GM03348 (cell line): Measurements from ENCODE around the gene DNAJB2.

Experiments
- DNase-seq: peaks from one replicate; pipeline ENCODE4 v3.0.0; 2012; ENCODE audit warnings: low spot score

Gene DNAJB2

DNA sequence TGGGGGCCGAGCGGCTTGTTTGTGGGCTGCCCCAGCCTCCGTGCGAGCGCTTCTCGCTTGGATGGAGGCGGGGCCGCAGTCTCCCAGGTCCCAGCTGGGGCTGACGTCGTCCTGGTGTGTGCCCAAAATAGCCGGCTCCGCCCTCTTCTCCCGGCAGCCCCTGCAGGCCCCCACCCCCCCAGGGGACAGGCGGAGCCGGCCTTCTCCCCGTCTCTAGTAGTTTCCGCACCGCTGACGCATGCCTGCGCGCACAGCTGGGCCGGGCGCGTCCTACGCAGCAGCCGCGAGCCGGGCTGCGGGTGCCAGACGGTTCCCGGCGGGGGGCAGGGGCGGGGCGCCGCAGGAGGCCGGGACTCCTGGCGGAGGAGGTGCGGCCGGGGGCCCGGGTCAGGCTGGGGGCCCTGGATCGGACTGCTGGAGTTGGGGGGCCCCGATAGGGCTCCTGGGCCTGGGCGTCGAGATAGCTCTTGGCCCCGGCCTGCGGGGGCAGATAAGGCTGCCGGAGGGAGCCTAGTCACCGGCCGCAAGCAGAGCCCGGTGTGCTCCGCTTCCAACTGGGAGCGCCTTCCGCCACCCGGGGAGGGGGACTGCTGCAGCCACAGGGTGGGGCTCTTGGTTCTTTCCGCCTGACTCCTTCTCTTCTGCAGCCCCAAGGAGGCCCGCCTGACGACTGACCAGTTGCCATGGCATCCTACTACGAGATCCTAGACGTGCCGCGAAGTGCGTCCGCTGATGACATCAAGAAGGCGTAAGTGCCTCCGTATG lies at the start of gene DNAJB2:
TSS of gene DNAJB2 (plus strand) at position 216 of the 765 bp plus-strand sequence. CDS start at position 684, 468 bp downstream.
- peak; percentile 100 for DNase-seq

- peak; percentile 57 for DNase-seq
Observed at GRCh38 chr2:219230059-219230540, 49.1 kb upstream of the DNAJB2 start.

DNA sequence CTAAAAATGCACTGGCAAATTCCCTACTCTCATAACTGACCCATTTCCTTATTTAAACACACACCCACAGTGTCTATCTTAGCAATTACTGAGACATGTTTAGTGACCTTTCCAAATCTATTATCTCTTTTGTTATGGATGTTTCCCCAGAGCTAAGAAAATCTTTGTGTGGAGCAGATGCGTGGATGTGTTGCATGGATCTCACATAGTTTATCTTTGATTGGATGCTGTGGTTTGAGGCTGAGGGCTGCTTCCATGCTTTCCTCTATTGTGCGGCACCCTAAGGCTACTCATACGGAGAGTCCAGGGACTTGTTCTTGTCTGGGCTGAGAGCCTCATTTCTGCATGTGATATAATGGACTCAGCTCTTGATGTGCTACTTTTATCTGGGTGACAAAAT lies 44.8 kb upstream of the DNAJB2 start:
- no peak for DNase-seq

GRCh38 chr2:219243291-219243761 lies 35.8 kb upstream of the DNAJB2 start:
- DNase-seq = no peak

- no peak for DNase-seq
Observed at GRCh38 chr2:219244789-219245147, 34.4 kb upstream of the DNAJB2 start.

DNA sequence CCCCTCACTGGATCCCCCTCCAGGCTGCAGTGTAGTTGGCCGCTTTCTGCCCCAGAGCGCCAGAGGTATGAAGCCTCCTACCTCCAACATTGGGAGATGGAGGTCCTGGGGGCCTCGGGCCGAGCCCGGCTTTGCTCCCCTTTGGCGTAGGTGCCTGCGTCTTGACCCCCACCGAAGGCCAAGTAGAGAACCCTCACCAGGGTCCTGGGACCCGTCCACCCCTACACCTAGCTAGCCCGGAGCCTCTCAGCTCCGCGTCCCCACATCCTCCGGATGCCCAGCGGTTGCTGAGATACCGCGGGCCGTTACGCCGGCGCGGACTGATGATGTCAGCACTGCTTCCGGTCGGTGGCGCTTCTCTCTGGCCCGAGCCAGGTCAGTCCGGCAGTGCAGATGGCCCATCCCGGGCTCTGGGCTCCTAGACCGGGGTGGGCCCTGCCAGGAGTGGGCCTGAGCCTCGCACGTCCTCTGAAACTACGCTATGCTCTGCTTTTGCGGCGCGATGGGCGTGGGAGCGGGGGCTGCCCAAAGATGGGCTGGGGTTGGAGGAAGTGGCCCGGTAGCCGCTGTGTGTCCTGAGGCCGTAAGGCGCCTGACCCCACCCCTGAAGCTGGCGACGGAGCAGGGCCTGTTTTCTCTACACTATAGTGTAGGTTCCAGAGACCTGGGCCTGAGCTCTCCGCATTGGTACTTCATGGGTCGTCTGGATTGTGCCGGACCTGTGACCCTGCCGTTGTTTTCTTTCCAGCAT lies 33.8 kb upstream of the DNAJB2 start, which contains the start of the genes GLB1L and STK16:
TSS of gene GLB1L (minus strand) at position 297 of the 751 bp plus-strand sequence. CDS start 1,871 bp downstream, outside the sequence.
TSS of gene STK16 (plus strand) at position 332 of the 751 bp plus-strand sequence. CDS start 521 bp downstream, outside the sequence.
- DNase-seq = peak; percentile 96

DNA sequence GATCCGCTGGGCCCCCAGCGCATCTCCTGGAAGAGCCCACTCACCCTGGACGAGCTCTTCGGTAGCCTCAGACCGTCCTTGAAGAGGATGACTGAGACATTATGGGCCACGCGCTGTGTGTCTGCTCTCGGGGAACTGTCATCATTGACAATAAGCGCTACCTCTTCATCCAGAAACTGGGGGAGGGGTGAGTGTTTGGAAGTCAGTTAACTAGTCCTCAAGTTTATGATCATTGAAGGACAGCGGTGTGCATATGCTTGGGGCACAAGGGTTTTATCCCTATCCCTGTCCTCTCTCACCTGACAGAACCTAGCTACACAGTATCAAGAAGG lies 33.3 kb upstream of the DNAJB2 start:
- DNase-seq = peak; percentile 9

DNA sequence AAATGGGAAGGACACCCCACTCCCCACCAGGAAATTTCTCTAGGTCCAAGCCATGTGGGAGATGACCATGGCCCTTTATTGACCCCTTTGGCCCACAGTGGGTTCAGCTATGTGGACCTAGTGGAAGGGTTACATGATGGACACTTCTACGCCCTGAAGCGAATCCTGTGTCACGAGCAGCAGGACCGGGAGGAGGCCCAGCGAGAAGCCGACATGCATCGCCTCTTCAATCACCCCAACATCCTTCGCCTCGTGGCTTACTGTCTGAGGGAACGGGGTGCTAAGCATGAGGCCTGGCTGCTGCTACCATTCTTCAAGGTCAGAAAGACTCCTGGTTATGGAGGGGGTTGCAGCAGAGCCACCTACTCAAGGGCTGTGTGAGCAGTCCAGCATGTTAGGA lies 32.6 kb upstream of the DNAJB2 start:
- DNase-seq = no peak

DNA sequence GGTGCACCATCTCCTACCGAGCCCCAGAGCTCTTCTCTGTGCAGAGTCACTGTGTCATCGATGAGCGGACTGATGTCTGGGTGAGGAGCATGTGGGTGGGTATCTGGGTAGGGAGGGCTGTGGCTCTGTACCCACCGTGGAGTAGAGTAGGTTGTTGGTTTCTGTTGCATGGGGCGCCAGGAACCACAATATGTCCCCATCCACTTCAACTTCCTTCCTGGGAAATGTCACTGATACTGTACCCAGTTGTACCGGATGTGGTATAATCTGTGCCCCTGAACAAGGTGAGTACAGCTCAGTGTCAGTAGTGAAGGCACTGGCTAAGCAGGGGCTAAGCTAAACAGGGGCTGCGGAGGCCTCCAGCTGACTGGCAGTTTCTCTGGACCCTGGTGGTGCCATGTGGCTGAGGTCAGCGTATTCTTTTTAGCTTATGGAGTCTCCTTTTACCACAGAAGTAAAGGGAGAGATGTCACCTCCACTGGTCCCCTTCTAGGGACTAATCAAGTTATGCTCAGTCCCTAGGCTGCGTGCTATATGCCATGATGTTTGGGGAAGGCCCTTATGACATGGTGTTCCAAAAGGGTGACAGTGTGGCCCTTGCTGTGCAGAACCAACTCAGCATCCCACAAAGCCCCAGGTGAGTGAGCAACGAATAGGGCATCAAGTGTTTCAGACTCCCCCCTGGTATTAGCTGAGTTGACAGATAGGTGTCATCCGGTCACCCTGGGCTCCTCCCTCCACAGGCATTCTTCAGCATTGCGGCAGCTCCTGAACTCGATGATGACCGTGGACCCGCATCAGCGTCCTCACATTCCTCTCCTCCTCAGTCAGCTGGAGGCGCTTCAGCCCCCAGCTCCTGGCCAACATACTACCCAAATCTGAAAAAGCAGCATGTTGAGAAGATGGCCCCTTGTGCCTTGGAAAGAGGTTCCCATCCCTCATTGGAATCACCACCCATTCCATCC lies 31.2 kb upstream of the DNAJB2 start:
- DNase-seq = no peak

DNA sequence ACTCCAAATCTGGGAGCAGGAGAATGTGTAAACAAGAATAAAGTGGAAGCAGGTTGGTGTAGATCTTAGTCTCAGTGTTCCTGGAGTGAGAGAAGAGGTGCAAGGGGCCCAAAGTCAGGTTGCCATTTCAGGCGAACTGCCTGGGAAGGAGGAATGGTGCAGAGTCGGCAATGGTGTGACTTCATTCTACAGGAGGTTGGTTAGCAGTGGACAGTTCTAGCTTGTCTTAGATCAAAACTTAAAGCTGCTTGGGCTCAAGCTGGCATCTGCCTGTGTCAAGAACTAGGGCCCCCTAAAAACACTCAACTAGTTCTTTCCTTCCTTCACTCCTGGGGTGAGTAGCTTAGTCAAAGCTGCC lies 30.3 kb upstream of the DNAJB2 start:
- no peak for DNase-seq

DNA sequence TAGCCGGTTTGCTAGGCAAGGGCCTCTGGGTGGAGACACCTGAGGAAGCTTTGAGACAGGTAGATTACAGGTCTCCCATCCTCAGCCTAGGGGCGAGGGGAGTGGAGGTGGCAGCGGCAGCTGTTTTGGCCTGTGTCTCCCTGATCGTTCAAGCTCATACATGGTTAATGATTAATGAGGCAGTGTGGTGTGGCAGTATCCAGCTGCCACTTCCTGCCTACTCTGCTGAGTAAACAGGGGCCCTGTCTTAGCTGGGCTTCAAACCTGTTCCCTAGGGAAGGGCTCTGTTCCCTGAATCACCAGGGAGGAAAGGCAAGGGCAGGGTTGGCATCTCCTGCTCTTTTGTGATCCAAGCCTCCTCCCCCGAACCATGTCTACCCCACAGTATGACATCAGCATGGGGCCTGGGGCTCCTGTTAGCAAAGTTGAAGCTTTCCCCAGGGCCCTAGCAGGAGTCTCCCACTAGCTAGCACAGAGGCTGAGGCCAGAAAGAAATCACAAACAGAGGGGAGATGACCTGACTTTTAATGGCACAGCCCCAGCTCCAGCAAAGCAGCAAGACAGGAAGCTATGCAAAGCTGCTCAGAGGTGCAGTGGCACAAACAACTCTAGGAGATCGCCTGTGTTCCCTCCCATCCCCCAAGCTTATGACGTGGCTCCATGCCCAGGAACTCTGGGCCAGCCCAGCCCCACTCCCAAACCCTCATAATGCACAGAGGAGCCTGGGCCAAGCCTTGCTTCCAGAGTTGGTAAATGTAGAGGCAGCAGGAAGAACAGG lies 29.8 kb upstream of the DNAJB2 start:
- DNase-seq = peak; percentile 73

GRCh38 chr2:219250049-219250781 lies 29.0 kb upstream of the DNAJB2 start:
- DNase-seq = no peak

DNA sequence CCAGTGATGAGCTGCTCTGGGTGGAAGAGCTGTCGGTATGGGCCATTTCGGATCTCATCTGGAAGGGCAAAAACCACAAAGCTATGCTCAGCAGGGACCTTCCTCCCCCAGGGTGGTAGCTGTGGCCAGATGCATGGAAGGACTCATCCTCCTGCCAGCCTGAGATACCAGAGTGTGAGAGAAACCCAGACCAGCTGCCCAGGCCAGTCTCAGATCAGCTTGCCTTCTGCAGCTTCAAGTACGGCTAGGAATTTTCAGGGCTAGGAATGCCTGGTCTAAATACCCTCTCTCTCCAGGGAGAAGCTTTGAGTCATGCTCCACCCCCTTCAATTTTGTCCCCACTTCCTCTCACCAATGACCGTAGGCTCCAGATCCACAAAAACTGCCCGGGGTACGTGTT lies 27.5 kb upstream of the DNAJB2 start:
- peak; percentile 8 for DNase-seq

- DNase-seq = no peak
Observed at GRCh38 chr2:219252084-219252483, 27.1 kb upstream of the DNAJB2 start.

- peak; percentile 11 for DNase-seq
Observed at GRCh38 chr2:219252570-219252899, 26.6 kb upstream of the DNAJB2 start.

DNA sequence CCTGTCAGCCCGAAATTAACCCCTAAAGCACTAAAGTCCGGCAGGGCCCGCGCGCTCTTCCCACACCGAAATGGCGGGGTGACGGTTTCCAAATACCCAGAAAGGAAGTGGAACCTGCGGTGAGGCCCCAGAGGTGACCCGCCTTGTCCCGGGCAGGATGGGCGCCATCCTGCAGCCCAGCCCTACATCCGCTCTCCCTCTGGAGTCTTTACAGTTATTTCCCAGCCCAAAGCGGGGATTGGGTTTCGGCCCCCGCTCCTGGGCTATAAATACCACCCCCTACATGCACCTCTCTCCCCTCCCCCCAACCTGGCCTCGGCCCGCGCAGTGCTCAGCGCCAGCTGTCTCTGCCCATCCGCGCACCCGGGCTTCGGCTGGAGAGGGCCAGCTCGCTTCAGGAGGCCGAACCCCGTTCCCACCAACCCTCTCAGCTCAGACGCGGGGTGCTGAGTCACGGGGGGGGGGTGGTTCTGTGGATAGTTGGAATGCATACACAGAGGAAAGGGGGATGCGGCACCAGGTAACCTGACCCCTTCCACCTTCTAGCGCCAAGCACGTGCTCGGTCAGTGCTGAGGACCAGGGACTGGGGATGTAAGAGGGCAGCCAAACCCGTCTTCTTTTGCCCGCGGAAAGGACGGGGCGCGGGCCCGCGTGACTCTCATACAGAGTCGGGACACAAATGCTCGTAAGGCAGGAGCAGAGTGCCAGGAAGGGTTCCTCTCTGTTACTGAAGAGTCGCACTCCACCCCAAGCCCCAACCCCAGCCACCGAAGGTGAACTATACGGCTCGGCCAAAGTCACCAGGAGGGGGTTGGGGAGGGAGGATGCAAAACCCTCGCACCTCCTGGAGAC lies 26.0 kb upstream of the DNAJB2 start, which contains the start of gene TUBA4B:
TSS of gene TUBA4B (plus strand) at position 344 of the 853 bp plus-strand sequence. CDS start at position 509, 165 bp downstream.
- peak; percentile 50 for DNase-seq

- peak; percentile 97 for DNase-seq
Observed at GRCh38 chr2:219253753-219254589, 25.2 kb upstream of the DNAJB2 start, which contains the start of gene TUBA4A. Gene TUBA4A, minus strand, starts transcription at chr2:219253918. Its CDS starts 60 bp downstream, at chr2:219253858.

- peak; percentile 13 for DNase-seq
Observed at GRCh38 chr2:219254590-219255201, 24.5 kb upstream of the DNAJB2 start.
